ENCODE results near the gene INTS7. TPM values are rescaled to one million over a fixed set of nuclear protein-coding genes. Genes with fewer than 3 reads are reported as not detected.

Gene INTS7
- total and polyA plus RNA-seq, 2 experiments from 2014 or later: 10.9 to 34.0 TPM

DNA sequence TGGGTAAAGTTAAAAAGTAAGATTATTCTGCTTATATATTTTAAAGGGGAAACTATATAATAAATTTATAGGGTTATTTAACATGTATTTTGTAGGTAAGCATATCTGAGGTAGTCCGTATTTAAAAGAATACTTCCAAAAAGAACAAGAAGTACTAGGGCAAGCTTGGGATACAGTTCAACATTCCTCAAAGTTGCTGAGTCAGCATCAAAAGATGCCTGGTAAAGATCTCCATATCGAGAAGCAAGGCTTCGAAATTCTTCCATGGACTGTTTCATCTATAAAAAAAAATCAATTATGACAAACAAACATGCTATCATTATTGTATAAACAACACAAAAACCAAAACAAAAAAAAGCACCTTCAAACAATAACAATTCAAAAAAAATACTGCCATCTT, 67.7 kb downstream of the INTS7 start:
- Mint-ChIP-seq H3K4me1 (no peaks in the 10 kb centered on the region), H3K27me3 (ENCODE audit: insufficient read depth, low read depth, poor library complexity) (no peaks in the 10 kb centered on the region), H3K4me3 (no peak overlapping the region), H3K9me3 (no peaks in the 10 kb centered on the region), H3K27ac (no peak overlapping the region), H3K36me3 (ENCODE audit: low read depth) (peaks cover 28% of the 10 kb centered on the region; the same call in 2 of the 3 replicates)
- Histone ChIP-seq H3K27ac (ENCODE audit: low read depth) (no peak overlapping the region), H3K9me2 (ENCODE audit: insufficient read depth) (no peaks in the 10 kb centered on the region), H3K79me2 (replicated peaks; ENCODE audit: insufficient read depth) (no peaks in the 10 kb centered on the region), H2AFZ (no peak overlapping the region), H3K36me3 (ENCODE audit: insufficient read depth) (peaks cover 5% of the 10 kb centered on the region; the same call in 1 of the 2 replicates), H3K27me3 (ENCODE audit: insufficient read depth) (no peaks in the 10 kb centered on the region), H3F3A (replicated peaks; ENCODE audit: low read depth) (no peaks in the 10 kb centered on the region), H3K4me3 (no peak overlapping the region), H4K20me1 (replicated peaks; ENCODE audit: insufficient read depth) (peaks cover 5% of the 10 kb centered on the region), H3K4me1 (ENCODE audit: insufficient read depth) (no peaks in the 10 kb centered on the region), H3K4me2 (no peak overlapping the region)
- no peak for TF ChIP-seq EZH2phosphoT487 (IDR thresholded peaks at IDR 0.05; ENCODE audit: unreplicated experiment)
- TF ChIP-seq, protein P1, sequence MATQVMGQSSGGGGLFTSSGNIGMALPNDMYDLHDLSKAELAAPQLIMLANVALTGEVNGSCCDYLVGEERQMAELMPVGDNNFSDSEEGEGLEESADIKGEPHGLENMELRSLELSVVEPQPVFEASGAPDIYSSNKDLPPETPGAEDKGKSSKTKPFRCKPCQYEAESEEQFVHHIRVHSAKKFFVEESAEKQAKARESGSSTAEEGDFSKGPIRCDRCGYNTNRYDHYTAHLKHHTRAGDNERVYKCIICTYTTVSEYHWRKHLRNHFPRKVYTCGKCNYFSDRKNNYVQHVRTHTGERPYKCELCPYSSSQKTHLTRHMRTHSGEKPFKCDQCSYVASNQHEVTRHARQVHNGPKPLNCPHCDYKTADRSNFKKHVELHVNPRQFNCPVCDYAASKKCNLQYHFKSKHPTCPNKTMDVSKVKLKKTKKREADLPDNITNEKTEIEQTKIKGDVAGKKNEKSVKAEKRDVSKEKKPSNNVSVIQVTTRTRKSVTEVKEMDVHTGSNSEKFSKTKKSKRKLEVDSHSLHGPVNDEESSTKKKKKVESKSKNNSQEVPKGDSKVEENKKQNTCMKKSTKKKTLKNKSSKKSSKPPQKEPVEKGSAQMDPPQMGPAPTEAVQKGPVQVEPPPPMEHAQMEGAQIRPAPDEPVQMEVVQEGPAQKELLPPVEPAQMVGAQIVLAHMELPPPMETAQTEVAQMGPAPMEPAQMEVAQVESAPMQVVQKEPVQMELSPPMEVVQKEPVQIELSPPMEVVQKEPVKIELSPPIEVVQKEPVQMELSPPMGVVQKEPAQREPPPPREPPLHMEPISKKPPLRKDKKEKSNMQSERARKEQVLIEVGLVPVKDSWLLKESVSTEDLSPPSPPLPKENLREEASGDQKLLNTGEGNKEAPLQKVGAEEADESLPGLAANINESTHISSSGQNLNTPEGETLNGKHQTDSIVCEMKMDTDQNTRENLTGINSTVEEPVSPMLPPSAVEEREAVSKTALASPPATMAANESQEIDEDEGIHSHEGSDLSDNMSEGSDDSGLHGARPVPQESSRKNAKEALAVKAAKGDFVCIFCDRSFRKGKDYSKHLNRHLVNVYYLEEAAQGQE (IDR thresholded peaks at IDR 0.05; ENCODE audit: unreplicated experiment): no peak
- no peak for TF ChIP-seq ZNF331 (CRISPR knock-in tag; IDR thresholded peaks at IDR 0.05; ENCODE audit: low read depth)
- ATAC-seq (no peak), DNase-seq (ENCODE audit: low spot score) (no peak)

DNA sequence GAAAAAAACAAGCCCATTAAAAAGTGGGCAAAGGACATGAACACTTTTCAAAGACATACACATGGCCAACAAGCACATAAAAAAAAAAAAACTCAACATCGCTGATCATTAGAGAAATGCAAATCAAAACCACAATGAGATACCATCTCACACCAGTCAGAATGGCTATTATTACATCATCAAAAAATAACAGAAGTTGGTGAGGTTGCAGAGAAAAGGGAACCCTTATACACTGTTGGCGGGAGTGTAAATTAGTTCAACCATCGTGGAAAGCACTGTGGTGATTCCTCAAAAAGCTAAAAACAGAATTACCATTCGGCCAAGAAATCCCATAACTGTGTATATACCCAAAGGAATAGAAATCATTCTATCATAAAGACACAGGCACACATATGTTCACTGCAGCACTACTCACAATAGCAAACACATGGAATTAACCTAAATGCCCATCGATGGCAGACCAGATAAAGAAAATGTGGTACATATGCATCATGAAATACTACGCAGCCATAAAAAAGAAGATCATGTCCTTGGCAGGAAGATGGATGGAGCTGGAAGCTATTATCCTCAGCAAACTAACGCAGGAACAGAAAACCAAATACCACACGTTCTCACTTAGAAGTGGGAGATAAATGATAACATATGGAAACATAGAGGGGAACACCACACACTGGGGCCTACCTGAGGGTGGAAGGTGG, 70.1 kb downstream of the INTS7 start:
- Mint-ChIP-seq H3K9me3 (no peaks in the 10 kb centered on the region), H3K36me3 (ENCODE audit: low read depth) (peaks cover 32% of the 10 kb centered on the region), H3K27me3 (ENCODE audit: insufficient read depth, low read depth, poor library complexity) (no peaks in the 10 kb centered on the region), H3K27ac (no peak overlapping the region), H3K4me1 (no peaks in the 10 kb centered on the region), H3K4me3 (no peak overlapping the region)
- DNase-seq (ENCODE audit: low spot score) (no peak), ATAC-seq (no peak)
- Histone ChIP-seq H3K79me2 (replicated peaks; ENCODE audit: insufficient read depth) (no peaks in the 10 kb centered on the region), H3K4me1 (ENCODE audit: insufficient read depth) (no peaks in the 10 kb centered on the region), H3K36me3 (ENCODE audit: insufficient read depth) (peaks cover 5% of the 10 kb centered on the region; the same call in 1 of the 2 replicates), H3K27ac (ENCODE audit: low read depth) (no peak overlapping the region), H3K4me2 (no peak overlapping the region), H4K20me1 (replicated peaks; ENCODE audit: insufficient read depth) (peaks cover 5% of the 10 kb centered on the region), H3K9me2 (ENCODE audit: insufficient read depth) (no peaks in the 10 kb centered on the region), H3K4me3 (no peak overlapping the region), H3F3A (replicated peaks; ENCODE audit: low read depth) (no peaks in the 10 kb centered on the region), H3K27me3 (ENCODE audit: insufficient read depth) (no peaks in the 10 kb centered on the region), H2AFZ (no peak overlapping the region)
- TF ChIP-seq, protein P2, sequence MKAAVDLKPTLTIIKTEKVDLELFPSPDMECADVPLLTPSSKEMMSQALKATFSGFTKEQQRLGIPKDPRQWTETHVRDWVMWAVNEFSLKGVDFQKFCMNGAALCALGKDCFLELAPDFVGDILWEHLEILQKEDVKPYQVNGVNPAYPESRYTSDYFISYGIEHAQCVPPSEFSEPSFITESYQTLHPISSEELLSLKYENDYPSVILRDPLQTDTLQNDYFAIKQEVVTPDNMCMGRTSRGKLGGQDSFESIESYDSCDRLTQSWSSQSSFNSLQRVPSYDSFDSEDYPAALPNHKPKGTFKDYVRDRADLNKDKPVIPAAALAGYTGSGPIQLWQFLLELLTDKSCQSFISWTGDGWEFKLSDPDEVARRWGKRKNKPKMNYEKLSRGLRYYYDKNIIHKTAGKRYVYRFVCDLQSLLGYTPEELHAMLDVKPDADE (IDR thresholded peaks at IDR 0.05): no peak
- TF ChIP-seq EZH2phosphoT487 (IDR thresholded peaks at IDR 0.05; ENCODE audit: unreplicated experiment): no peak
- TF ChIP-seq, protein P3, sequence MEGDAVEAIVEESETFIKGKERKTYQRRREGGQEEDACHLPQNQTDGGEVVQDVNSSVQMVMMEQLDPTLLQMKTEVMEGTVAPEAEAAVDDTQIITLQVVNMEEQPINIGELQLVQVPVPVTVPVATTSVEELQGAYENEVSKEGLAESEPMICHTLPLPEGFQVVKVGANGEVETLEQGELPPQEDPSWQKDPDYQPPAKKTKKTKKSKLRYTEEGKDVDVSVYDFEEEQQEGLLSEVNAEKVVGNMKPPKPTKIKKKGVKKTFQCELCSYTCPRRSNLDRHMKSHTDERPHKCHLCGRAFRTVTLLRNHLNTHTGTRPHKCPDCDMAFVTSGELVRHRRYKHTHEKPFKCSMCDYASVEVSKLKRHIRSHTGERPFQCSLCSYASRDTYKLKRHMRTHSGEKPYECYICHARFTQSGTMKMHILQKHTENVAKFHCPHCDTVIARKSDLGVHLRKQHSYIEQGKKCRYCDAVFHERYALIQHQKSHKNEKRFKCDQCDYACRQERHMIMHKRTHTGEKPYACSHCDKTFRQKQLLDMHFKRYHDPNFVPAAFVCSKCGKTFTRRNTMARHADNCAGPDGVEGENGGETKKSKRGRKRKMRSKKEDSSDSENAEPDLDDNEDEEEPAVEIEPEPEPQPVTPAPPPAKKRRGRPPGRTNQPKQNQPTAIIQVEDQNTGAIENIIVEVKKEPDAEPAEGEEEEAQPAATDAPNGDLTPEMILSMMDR (conservative IDR thresholded peaks at IDR 0.05; ENCODE audit: low read depth in 2 of 2): no peak
- no peak for TF ChIP-seq STAT1 (IDR thresholded peaks at IDR 0.05; ENCODE audit: unreplicated experiment)
- TF ChIP-seq JUNB (IDR thresholded peaks at IDR 0.05; ENCODE audit: unreplicated experiment): no peak
- TF ChIP-seq, protein P1 (IDR thresholded peaks at IDR 0.05; ENCODE audit: unreplicated experiment): no peak

Data from GM23338 (cell line).